ENCODE results near the gene SLC16A8.

SLC16A8 gene

DNA sequence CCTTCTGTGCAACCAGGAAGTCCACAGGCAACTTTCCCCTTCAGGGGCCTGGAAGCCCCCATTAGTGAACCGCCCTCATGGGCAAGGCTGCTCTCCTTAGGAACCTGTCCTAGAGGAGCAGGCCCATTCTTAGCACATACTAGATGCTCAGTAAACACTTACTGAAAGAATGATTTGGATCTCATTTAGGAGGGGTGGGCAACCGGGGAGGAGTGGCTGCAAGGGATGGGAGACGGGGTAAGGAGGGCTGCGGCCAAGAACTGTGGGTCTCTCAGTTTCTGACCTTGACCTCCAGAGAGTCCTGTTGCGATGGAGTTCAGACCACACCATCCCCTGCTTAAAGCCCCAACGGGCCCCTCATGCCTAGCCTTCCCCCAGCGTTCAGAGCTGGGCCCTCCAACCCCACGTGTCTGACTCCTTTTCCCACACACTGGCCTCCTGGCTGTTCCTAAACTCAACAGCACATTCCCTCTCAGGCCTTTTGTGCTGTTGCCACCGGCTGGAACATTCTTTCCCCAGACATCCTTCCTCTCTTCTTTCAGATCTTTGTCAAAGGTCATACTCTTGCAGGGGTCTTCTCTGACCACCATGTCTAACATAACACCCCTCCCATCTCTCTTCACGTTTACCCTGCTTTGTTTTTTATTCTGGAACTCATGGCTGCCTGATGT, 47.5 kb downstream of the SLC16A8 start:
- no peak overlapping the region for H3K27ac ChIP-seq (ENCODE audit: low read length)
- H3K27me3 ChIP-seq (ENCODE audit: insufficient read depth, low read length, poor library complexity), result no peaks in the 10 kb centered on the region
- ATAC-seq (ENCODE audit: insufficient read depth, low read depth) (no peak), DNase-seq (no peak)
- H3K79me2 ChIP-seq (ENCODE audit: insufficient read depth, low read length), result no peaks in the 10 kb centered on the region
- no peak overlapping the region for H3K9ac ChIP-seq (ENCODE audit: low read depth, low read length)
- no peak overlapping the region for H3K4me2 ChIP-seq (ENCODE audit: insufficient read depth, low read length)
- H3K9me3 ChIP-seq (ENCODE audit: insufficient read depth, low read length, severe bottlenecking), result no peaks in the 10 kb centered on the region
- H3K4me3 ChIP-seq (ENCODE audit: low read depth in 1 of 2, low read length in 2 of 2), result no peak overlapping the region
- TF ChIP-seq, protein P1, sequence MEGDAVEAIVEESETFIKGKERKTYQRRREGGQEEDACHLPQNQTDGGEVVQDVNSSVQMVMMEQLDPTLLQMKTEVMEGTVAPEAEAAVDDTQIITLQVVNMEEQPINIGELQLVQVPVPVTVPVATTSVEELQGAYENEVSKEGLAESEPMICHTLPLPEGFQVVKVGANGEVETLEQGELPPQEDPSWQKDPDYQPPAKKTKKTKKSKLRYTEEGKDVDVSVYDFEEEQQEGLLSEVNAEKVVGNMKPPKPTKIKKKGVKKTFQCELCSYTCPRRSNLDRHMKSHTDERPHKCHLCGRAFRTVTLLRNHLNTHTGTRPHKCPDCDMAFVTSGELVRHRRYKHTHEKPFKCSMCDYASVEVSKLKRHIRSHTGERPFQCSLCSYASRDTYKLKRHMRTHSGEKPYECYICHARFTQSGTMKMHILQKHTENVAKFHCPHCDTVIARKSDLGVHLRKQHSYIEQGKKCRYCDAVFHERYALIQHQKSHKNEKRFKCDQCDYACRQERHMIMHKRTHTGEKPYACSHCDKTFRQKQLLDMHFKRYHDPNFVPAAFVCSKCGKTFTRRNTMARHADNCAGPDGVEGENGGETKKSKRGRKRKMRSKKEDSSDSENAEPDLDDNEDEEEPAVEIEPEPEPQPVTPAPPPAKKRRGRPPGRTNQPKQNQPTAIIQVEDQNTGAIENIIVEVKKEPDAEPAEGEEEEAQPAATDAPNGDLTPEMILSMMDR (IDR thresholded peaks at IDR 0.05; ENCODE audit: borderline replicate concordance, extremely low read depth, low read length, poor library complexity, severe bottlenecking), result no peak
- no peak for TF ChIP-seq EZH2 (IDR thresholded peaks at IDR 0.05; ENCODE audit: borderline replicate concordance, low read depth, low read length, severe bottlenecking)
- no peaks in the 10 kb centered on the region for H4K20me1 ChIP-seq (ENCODE audit: insufficient read depth, low read length)
- H3K36me3 ChIP-seq (ENCODE audit: insufficient read depth, low read length), result no peaks in the 10 kb centered on the region
- no peaks in the 10 kb centered on the region for H3K4me1 ChIP-seq (ENCODE audit: insufficient read depth, low read length)
- H2AFZ ChIP-seq (ENCODE audit: low read depth, low read length), result no peak overlapping the region

DNA sequence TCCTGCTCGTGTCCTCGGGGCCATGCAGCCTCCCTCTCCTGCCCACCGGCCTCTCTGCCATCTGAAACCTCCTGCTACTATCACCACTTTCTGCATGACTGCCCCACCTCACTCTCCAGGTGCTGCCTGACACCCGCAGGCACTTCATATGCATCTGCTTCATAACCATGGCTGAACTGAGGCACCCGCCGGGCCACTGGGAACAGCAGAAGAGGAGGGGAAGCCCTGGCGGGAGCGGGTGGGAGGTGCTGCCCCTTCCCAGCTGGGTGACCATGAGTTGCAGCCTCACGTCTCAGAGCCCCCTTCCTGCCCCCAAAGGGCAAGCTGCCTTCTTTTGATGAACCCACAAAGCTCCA, 48.5 kb downstream of the SLC16A8 start:
- no peaks in the 10 kb centered on the region for H3K36me3 ChIP-seq (ENCODE audit: insufficient read depth, low read length)
- no peak overlapping the region for H2AFZ ChIP-seq (ENCODE audit: low read depth, low read length)
- no peak for TF ChIP-seq EZH2 (IDR thresholded peaks at IDR 0.05; ENCODE audit: borderline replicate concordance, low read depth, low read length, severe bottlenecking)
- TF ChIP-seq, protein P1 (IDR thresholded peaks at IDR 0.05; ENCODE audit: borderline replicate concordance, extremely low read depth, low read length, poor library complexity, severe bottlenecking), result no peak
- no peak overlapping the region for H3K27ac ChIP-seq (ENCODE audit: low read length)
- no peaks in the 10 kb centered on the region for H3K79me2 ChIP-seq (ENCODE audit: insufficient read depth, low read length)
- no peak overlapping the region for H3K4me3 ChIP-seq (ENCODE audit: low read depth in 1 of 2, low read length in 2 of 2)
- H3K4me2 ChIP-seq (ENCODE audit: insufficient read depth, low read length), result no peak overlapping the region
- no peak overlapping the region for H3K9ac ChIP-seq (ENCODE audit: low read depth, low read length)
- no peaks in the 10 kb centered on the region for H3K4me1 ChIP-seq (ENCODE audit: insufficient read depth, low read length)
- no peak for ATAC-seq (ENCODE audit: insufficient read depth, low read depth)
- 0 out of 2 replicates have a peak, but pooled peaks cover 2% of the 10 kb centered on the region for H4K20me1 ChIP-seq (ENCODE audit: insufficient read depth, low read length)
- no peaks in the 10 kb centered on the region for H3K27me3 ChIP-seq (ENCODE audit: insufficient read depth, low read length, poor library complexity)
- no peak for DNase-seq
- no peaks in the 10 kb centered on the region for H3K9me3 ChIP-seq (ENCODE audit: insufficient read depth, low read length, severe bottlenecking)

DNA sequence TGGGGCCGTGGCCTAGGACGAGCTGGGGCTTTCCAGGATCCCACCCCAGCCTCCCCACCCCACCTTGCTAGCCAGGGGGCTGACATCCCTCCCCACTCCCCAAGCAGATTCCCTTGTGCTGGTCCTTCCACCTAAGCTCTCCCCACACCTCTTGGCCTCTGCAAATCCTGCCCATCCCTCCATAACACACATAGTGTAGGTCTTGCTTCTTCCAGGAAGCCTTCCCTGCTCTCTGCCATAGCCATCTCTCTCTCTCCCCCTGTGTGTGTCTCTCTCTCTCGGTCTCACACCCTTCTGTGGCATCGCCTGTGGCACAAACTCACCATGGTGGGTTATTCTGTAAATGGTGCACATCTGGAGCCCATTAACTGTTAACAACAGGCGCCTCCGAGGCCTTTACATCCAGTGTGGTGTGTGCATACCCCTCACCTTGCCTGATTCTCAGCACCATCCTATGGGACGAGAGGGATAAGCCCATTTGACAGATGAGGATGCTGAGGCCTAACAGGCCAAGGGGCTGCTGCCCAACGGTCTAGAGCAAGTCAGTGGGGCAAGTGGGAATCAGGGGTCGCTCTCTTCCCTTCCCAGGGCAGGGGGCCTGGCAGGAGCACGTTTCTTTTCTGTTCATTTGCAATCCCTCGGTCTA, 49.0 kb downstream of the SLC16A8 start:
- H3K27ac ChIP-seq (ENCODE audit: low read length), result no peak overlapping the region
- no peaks in the 10 kb centered on the region for H3K9me3 ChIP-seq (ENCODE audit: insufficient read depth, low read length, severe bottlenecking)
- H3K79me2 ChIP-seq (ENCODE audit: insufficient read depth, low read length), result no peaks in the 10 kb centered on the region
- H3K4me1 ChIP-seq (ENCODE audit: insufficient read depth, low read length), result no peaks in the 10 kb centered on the region
- no peak overlapping the region for H3K4me2 ChIP-seq (ENCODE audit: insufficient read depth, low read length)
- TF ChIP-seq, protein P1 (IDR thresholded peaks at IDR 0.05; ENCODE audit: borderline replicate concordance, extremely low read depth, low read length, poor library complexity, severe bottlenecking), result no peak
- TF ChIP-seq EZH2 (IDR thresholded peaks at IDR 0.05; ENCODE audit: borderline replicate concordance, low read depth, low read length, severe bottlenecking), result no peak
- H2AFZ ChIP-seq (ENCODE audit: low read depth, low read length), result no peak overlapping the region
- H3K9ac ChIP-seq (ENCODE audit: low read depth, low read length), result no peak overlapping the region
- no peak overlapping the region for H3K4me3 ChIP-seq (ENCODE audit: low read depth in 1 of 2, low read length in 2 of 2)
- DNase-seq (no peak), ATAC-seq (ENCODE audit: insufficient read depth, low read depth) (no peak)
- no peaks in the 10 kb centered on the region for H3K36me3 ChIP-seq (ENCODE audit: insufficient read depth, low read length)
- 0 out of 2 replicates have a peak, but pooled peaks cover 2% of the 10 kb centered on the region for H4K20me1 ChIP-seq (ENCODE audit: insufficient read depth, low read length)
- H3K27me3 ChIP-seq (ENCODE audit: insufficient read depth, low read length, poor library complexity), result no peaks in the 10 kb centered on the region

Data from DND-41 (cell line).